ENCODE results near the gene HOXA6. TPM values are rescaled to one million over a fixed set of nuclear protein-coding genes. Genes with fewer than 3 reads are reported as not detected.

Gene HOXA6
- total RNA-seq, 1 donor from 2014 or later = not detected

DNA sequence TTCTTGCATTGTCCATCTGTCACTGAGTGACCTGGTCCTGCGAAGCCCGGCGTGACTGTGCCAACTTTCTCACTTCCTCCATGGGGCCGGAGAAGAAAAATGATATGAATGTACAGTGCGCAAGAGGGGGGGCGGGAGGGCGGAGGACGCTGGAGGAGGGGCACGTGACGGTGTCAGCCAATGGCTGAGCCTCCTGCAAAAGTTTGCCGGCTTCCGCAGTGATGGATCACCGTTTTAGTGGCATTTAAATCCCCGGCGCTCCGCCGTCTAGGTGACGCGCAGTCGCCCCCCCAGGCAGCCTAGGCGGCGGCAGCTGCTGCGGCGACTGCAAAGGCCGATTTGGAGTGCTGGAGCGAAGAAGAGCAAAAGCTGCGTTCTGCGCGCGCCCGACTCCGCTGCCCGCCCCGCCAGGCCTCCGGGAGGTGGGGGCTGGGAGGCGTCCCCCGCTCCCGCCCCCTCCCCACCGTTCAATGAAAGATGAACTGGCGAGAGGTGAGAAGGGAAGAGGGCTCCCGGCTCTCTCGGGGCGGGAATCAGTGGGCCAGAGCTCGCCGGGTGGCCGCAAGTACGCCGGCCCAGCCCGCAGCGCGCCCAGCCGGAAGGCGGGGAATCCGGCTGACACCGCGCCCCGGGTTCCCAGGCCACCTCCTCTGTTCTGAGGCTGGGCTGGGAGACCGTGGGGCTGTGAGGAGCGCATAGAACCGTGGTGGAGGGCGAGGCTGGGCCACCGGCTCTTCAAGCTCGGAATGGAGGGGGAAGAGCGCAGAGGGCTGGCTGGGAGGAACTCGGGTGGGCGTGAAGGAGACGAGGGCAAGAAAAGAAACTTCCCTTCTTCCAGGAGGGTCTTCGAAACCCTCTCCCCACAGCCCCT is 51.4 kb downstream of the HOXA6 start, which contains the start of gene HOXA1:
Gene HOXA1 (minus strand): TSS at position 104 of the 871 bp plus-strand sequence. CDS start 88 bp downstream, at position 16.
- peak; percentile 66 for DNase-seq (ENCODE audit: low spot score)
- H3K4me1 Mint-ChIP-seq (ENCODE audit: unreplicated experiment) = peaks cover 62% of the 10 kb centered on the region
- TF ChIP-seq, protein P1, sequence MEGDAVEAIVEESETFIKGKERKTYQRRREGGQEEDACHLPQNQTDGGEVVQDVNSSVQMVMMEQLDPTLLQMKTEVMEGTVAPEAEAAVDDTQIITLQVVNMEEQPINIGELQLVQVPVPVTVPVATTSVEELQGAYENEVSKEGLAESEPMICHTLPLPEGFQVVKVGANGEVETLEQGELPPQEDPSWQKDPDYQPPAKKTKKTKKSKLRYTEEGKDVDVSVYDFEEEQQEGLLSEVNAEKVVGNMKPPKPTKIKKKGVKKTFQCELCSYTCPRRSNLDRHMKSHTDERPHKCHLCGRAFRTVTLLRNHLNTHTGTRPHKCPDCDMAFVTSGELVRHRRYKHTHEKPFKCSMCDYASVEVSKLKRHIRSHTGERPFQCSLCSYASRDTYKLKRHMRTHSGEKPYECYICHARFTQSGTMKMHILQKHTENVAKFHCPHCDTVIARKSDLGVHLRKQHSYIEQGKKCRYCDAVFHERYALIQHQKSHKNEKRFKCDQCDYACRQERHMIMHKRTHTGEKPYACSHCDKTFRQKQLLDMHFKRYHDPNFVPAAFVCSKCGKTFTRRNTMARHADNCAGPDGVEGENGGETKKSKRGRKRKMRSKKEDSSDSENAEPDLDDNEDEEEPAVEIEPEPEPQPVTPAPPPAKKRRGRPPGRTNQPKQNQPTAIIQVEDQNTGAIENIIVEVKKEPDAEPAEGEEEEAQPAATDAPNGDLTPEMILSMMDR (IDR thresholded peaks at IDR 0.05; ENCODE audit: unreplicated experiment) = no peak
- H3K27ac Mint-ChIP-seq (ENCODE audit: unreplicated experiment) = no peak within 1 kb of the TSS
- no peaks in the 10 kb centered on the region for H3K9me3 Mint-ChIP-seq (ENCODE audit: unreplicated experiment)
- peaks cover 12% of the 10 kb centered on the region for H3K36me3 Mint-ChIP-seq (ENCODE audit: low read depth, unreplicated experiment)
- peaks cover 47% of the 10 kb centered on the region for H3K27me3 Mint-ChIP-seq (ENCODE audit: unreplicated experiment)
- peak within 1 kb of the TSS; percentile 91 for H3K4me3 Mint-ChIP-seq (ENCODE audit: unreplicated experiment)

Small RNA genes within 50 kb of the gene (microRNA-seq; reads per million reads assigned to microRNA genes)
- 272 reads per million, percentile 87 among the genes with 10 or more reads in this experiment for gene MIR196B (ENCODE audit: unreplicated experiment)

Other genes with a start within 250 kb of the HOXA6 start
- 3.5 TPM for gene HOXA1, start 51.8 kb downstream of the HOXA6 start, total RNA-seq (ENCODE audit: unreplicated experiment)
- gene HOXA2, start 45.1 kb downstream of the HOXA6 start, total RNA-seq (ENCODE audit: unreplicated experiment) = 1.1 TPM
- gene HOXA4, start 17.0 kb downstream of the HOXA6 start, total RNA-seq (ENCODE audit: unreplicated experiment) = 0.31 TPM
- gene HOXA5, start 4.1 kb downstream of the HOXA6 start, total RNA-seq (ENCODE audit: unreplicated experiment) = 0.59 TPM
- 0.13 TPM for gene HOXA3, start 4.8 kb upstream of the HOXA6 start, total RNA-seq (ENCODE audit: unreplicated experiment)
- not detected for gene HOXA7, start 8.9 kb upstream of the HOXA6 start, total RNA-seq (ENCODE audit: unreplicated experiment)
- gene HOXA9, start 17.8 kb upstream of the HOXA6 start, total RNA-seq (ENCODE audit: unreplicated experiment) = 0.80 TPM
- gene HOXA10, start 26.5 kb upstream of the HOXA6 start, total RNA-seq (ENCODE audit: unreplicated experiment) = not detected
- gene HOXA11, start 37.5 kb upstream of the HOXA6 start, total RNA-seq (ENCODE audit: unreplicated experiment) = not detected
- gene HOXA13, start 52.3 kb upstream of the HOXA6 start, total RNA-seq (ENCODE audit: unreplicated experiment) = not detected
- 0.51 TPM for gene EVX1, start 95.0 kb upstream of the HOXA6 start, total RNA-seq (ENCODE audit: unreplicated experiment)

All from endothelial cell (in vitro differentiated cells).